Panc1 (cell line): ENCODE results near the gene DHRS7C. TPM values are rescaled to one million over a fixed set of nuclear protein-coding genes. Genes with fewer than 3 reads are reported as not detected.

Experiments used
- ATAC-seq: fragments of 200-7000 bp; cut with Tn5 transposase; 2 replicates; pipeline ENCODE4 v1.9.1; 2020; ENCODE audit warnings: mild to moderate bottlenecking, moderate library complexity
- BruUV-seq: library from RNA; stranded (reverse); fragments of 400-500 nt; replicated peaks from 2 replicates; lab custom pipeline; 2021; lab: Mats Ljungman, UMichigan
- CTCF ChIA-PET: fragments of 300-600 bp; sonication (Branson Sonifier 250); formaldehyde crosslinking; loops from one replicate; lab custom pipeline; 2022; ENCODE audit warnings: antibody characterized with exemption; lab: Charles Lee
- POLR2A ChIA-PET: fragments of 300-600 bp; sonication (Branson Sonifier 250); formaldehyde crosslinking; loops from one replicate; lab custom pipeline; 2022; ENCODE audit warnings: antibody characterized with exemption; lab: Charles Lee
- DNase-seq: peaks from one replicate; pipeline ENCODE4 v3.0.0-alpha.2; 2010; ENCODE audit warnings: low read depth, low spot score
- H3K27ac ChIP-seq: 2 replicates; pipeline ENCODE4 v1.5.1; 2011; ENCODE audit warnings: mild to moderate bottlenecking, low read length, inconsistent platforms
- H3K27me3 ChIP-seq: fragments of 200-500 bp; sonication (Bioruptor generic); 2 replicates; pipeline ENCODE4 v1.6.0; 2014; ENCODE audit warnings: low read length, inconsistent platforms; ENCODE audit not compliant: control insufficient read depth, insufficient read depth
- H3K36me3 ChIP-seq: fragments of 200-500 bp; sonication (Bioruptor generic); 2 replicates; pipeline ENCODE4 v1.5.1; 2014; ENCODE audit warnings: inconsistent platforms, mild to moderate bottlenecking, low read length, moderate library complexity; ENCODE audit not compliant: control insufficient read depth, insufficient read depth
- H3K4me1 ChIP-seq: 2 replicates; pipeline ENCODE4 v1.5.1; 2011; ENCODE audit warnings: inconsistent platforms, mild to moderate bottlenecking, low read length, moderate library complexity; ENCODE audit not compliant: control insufficient read depth, insufficient read depth
- H3K4me3 ChIP-seq, 2 experiments: 2 replicates each; pipeline ENCODE4 v1.5.1; 2011 to 2012; ENCODE audit warnings: low read depth in 2 of 2, low read length in 2 of 2, mild to moderate bottlenecking in 2 of 2, inconsistent platforms in 1 of 2, moderate library complexity in 1 of 2
- H3K9me3 ChIP-seq: fragments of 200-500 bp; sonication (Bioruptor generic); 2 replicates; pipeline ENCODE4 v1.5.1; 2014; ENCODE audit warnings: low read depth, mild to moderate bottlenecking, inconsistent platforms, low read length, moderate library complexity; ENCODE audit not compliant: control insufficient read depth, insufficient read depth
- POLR2AphosphoS5 ChIP-seq: IDR thresholded peaks from 2 replicates; pipeline ENCODE4 v1.6.1; 2012; ENCODE audit warnings: mild to moderate bottlenecking, low read depth, low read length, moderate library complexity
- SIN3A ChIP-seq: IDR thresholded peaks from 2 replicates; pipeline ENCODE4 v1.6.1; 2012; ENCODE audit warnings: low read depth, mild to moderate bottlenecking, low read length, moderate library complexity, borderline replicate concordance; ENCODE audit not compliant: insufficient read depth
- TCF7L2 ChIP-seq: IDR thresholded peaks from 2 replicates; pipeline ENCODE4 v1.6.1; 2011; ENCODE audit warnings: mild to moderate bottlenecking, low read depth, low read length, inconsistent platforms
- in situ Hi-C: cut with HindIII; loops from 2 replicates; pipeline ENCODE4 v1.10.0; 2016; ENCODE audit warnings: low sequenced_read_pairs, low pct_unique_long_range_greater_than_20kb
- intact Hi-C: fragments of 100-400 bp; cut with micrococcal nuclease; formaldehyde crosslinking; loops from one replicate; pipeline ENCODE4 v1.10.0; 2022; ENCODE audit not compliant: unreplicated experiment
- total RNA-seq: library from RNA; stranded (reverse); gene quantifications from one replicate; pipeline ENCODE4 v1.2.1, GENCODE V29; 2021; ENCODE audit not compliant: unreplicated experiment
- TF ChIP-seq, protein P1 (sequence below), 2 experiments: IDR thresholded peaks; 2 replicates each; pipeline ENCODE4 v1.6.1; 2011 to 2012; ENCODE audit warnings: low read depth in 2 of 2, control low read depth in 1 of 2, low read length in 1 of 2, mild to moderate bottlenecking in 1 of 2, moderate library complexity in 1 of 2; ENCODE audit not compliant: insufficient read depth in 1 of 2
- TF ChIP-seq, protein P2 (sequence below): fragments of 450-650 bp; IDR thresholded peaks from 2 replicates; pipeline ENCODE4 v1.5.1; 2017; ENCODE audit warnings: mild to moderate bottlenecking

DHRS7C gene
- total RNA-seq, 1 experiment from 2014 or later: not detected

DNA sequence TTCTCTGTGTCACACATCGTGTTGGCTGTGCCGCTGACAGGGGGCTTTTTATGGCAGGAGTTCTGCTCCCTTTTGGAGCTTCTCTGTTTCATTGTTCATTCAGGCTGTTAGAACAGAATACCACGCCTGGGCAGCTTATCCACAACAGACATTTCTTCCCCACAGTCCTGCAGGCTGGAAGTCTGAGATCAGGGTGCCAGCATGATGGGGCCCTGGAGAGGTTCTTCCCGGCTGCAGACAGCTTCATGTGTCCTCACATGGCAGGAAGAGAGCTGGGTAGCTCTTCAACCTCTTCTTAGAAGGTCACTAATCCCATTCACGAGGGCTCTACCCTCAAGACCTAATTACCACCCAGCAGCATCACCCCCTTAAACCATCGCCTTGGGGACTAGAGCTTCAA, 65.1 kb downstream of the DHRS7C start:
- BruUV-seq: no TSS peak
- DNase-seq (no peak), ATAC-seq (no peak)
- no peak overlapping the region for H3K27ac ChIP-seq
- CTCF ChIA-PET: interaction anchor here (1.2 kb wide), 1 partner anchor 149 kb away, joined by 3 read pairs; no protein-coding TSS in a partner anchor
- H3K27me3 ChIP-seq: no peaks in the 10 kb centered on the region
- intact Hi-C loops (no loop called here), in situ Hi-C loops (no loop called here)
- no peak overlapping the region for H3K4me3 ChIP-seq
- H3K36me3 ChIP-seq: no peaks in the 10 kb centered on the region
- POLR2A ChIA-PET: no interaction called here
- TF ChIP-seq, protein P1, sequence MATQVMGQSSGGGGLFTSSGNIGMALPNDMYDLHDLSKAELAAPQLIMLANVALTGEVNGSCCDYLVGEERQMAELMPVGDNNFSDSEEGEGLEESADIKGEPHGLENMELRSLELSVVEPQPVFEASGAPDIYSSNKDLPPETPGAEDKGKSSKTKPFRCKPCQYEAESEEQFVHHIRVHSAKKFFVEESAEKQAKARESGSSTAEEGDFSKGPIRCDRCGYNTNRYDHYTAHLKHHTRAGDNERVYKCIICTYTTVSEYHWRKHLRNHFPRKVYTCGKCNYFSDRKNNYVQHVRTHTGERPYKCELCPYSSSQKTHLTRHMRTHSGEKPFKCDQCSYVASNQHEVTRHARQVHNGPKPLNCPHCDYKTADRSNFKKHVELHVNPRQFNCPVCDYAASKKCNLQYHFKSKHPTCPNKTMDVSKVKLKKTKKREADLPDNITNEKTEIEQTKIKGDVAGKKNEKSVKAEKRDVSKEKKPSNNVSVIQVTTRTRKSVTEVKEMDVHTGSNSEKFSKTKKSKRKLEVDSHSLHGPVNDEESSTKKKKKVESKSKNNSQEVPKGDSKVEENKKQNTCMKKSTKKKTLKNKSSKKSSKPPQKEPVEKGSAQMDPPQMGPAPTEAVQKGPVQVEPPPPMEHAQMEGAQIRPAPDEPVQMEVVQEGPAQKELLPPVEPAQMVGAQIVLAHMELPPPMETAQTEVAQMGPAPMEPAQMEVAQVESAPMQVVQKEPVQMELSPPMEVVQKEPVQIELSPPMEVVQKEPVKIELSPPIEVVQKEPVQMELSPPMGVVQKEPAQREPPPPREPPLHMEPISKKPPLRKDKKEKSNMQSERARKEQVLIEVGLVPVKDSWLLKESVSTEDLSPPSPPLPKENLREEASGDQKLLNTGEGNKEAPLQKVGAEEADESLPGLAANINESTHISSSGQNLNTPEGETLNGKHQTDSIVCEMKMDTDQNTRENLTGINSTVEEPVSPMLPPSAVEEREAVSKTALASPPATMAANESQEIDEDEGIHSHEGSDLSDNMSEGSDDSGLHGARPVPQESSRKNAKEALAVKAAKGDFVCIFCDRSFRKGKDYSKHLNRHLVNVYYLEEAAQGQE (IDR thresholded peaks at IDR 0.05; ENCODE audit: insufficient read depth in 1 of 2, low read depth in 2 of 2, low read length in 1 of 2): no peak
- no peak for TF ChIP-seq SIN3A
- no peak for TF ChIP-seq TCF7L2
- no peak for TF ChIP-seq POLR2AphosphoS5
- TF ChIP-seq, protein P2, sequence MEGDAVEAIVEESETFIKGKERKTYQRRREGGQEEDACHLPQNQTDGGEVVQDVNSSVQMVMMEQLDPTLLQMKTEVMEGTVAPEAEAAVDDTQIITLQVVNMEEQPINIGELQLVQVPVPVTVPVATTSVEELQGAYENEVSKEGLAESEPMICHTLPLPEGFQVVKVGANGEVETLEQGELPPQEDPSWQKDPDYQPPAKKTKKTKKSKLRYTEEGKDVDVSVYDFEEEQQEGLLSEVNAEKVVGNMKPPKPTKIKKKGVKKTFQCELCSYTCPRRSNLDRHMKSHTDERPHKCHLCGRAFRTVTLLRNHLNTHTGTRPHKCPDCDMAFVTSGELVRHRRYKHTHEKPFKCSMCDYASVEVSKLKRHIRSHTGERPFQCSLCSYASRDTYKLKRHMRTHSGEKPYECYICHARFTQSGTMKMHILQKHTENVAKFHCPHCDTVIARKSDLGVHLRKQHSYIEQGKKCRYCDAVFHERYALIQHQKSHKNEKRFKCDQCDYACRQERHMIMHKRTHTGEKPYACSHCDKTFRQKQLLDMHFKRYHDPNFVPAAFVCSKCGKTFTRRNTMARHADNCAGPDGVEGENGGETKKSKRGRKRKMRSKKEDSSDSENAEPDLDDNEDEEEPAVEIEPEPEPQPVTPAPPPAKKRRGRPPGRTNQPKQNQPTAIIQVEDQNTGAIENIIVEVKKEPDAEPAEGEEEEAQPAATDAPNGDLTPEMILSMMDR: no peak
- H3K9me3 ChIP-seq: no peaks in the 10 kb centered on the region
- H3K4me1 ChIP-seq: no peaks in the 10 kb centered on the region

DNA sequence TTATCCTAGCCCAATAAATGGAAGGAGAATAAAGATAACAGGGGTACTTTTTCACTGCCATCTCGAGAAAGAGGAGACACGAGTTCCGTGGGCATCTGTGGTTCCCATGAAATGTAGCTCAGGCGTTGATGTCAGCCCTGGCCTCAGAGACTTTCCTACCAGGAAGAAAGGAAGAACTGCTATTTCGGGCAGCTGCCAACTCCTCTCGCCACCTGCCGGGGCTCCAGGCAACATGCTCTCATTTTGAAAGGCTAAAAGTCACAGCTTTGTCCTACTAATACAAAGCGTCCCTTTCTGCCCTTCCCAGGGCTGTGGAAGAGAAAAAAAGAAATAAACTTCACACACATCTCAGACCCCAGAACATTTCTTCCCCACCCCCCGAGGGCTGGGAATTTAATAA, 65.8 kb downstream of the DHRS7C start:
- intact Hi-C loops: no loop called here
- POLR2A ChIA-PET: no interaction called here
- TF ChIP-seq TCF7L2: no peak
- no peak for TF ChIP-seq SIN3A
- TF ChIP-seq, protein P2: no peak
- no peak for TF ChIP-seq POLR2AphosphoS5
- TF ChIP-seq, protein P1 (IDR thresholded peaks at IDR 0.05; ENCODE audit: insufficient read depth in 1 of 2, low read depth in 2 of 2, low read length in 1 of 2): no peak
- DNase-seq (no peak), ATAC-seq (no peak)
- H3K36me3 ChIP-seq: no peaks in the 10 kb centered on the region
- no TSS peak for BruUV-seq
- no peak overlapping the region for H3K4me3 ChIP-seq
- no peaks in the 10 kb centered on the region for H3K27me3 ChIP-seq
- H3K27ac ChIP-seq: no peak overlapping the region
- H3K4me1 ChIP-seq: no peaks in the 10 kb centered on the region
- no peaks in the 10 kb centered on the region for H3K9me3 ChIP-seq
- in situ Hi-C loops: no loop called here
- CTCF ChIA-PET: interaction anchor here (1.2 kb wide), 1 partner anchor 148 kb away, joined by 3 read pairs; no protein-coding TSS in a partner anchor

Other genes starting within 250 kb of the DHRS7C start
- gene STX8, start 215.8 kb downstream of the DHRS7C start, total RNA-seq: 50.3 TPM
- gene CFAP52, start 214.9 kb downstream of the DHRS7C start, total RNA-seq: not detected
- gene USP43, start 146.1 kb downstream of the DHRS7C start, total RNA-seq: 7.3 TPM
- not detected for gene GSG1L2, start 30.5 kb upstream of the DHRS7C start, total RNA-seq
- gene GLP2R, start 34.3 kb upstream of the DHRS7C start, total RNA-seq: 0.08 TPM
- gene RCVRN, start 113.7 kb upstream of the DHRS7C start, total RNA-seq: not detected